ENCODE measurements around the gene TRIM43.
"Not testable (repeated sequence)": the region's sequence is repeated elsewhere in the genome, so short reads cannot be mapped to it uniquely, and the experiment has no call there.

TRIM43 gene

GRCh38 chr2:95641787-95642186, 50.0 kb downstream of the TRIM43 start:
- DNase-seq, result not testable (repeated sequence)

- not testable (repeated sequence) for DNase-seq
Measured at GRCh38 chr2:95642360-95642759, 50.6 kb downstream of the TRIM43 start.

- DNase-seq, result not testable (repeated sequence)
Measured at GRCh38 chr2:95642951-95643350, 51.1 kb downstream of the TRIM43 start.

GRCh38 chr2:95645312-95645711, 53.5 kb downstream of the TRIM43 start:
- DNase-seq, result not testable (repeated sequence)

GRCh38 chr2:95646274-95646994, 54.6 kb downstream of the TRIM43 start:
- DNase-seq, result not testable (repeated sequence)

- not testable (repeated sequence) for DNase-seq
Measured at GRCh38 chr2:95648894-95649544, 57.2 kb downstream of the TRIM43 start.

Data from inflammatory macrophage treated with lipopolysaccharide for 4 hours (primary cell).